Forelimb muscle (tissue), 1 donor: ENCODE results near the gene KLHL29. TPM values are rescaled to one million over a fixed set of nuclear protein-coding genes. Genes with fewer than 3 reads are reported as not detected.

Source experiments
- DNase-seq: peaks from one replicate; pipeline ENCODE4 v3.0.0-alpha.2; 2013; ENCODE audit warnings: low read depth
- polyA plus RNA-seq: library from polyadenylated mRNA; unstranded; fragments of 120-200 nt; gene quantifications from one replicate; pipeline ENCODE4 v1.2.1, GENCODE V29; 2013; ENCODE audit not compliant: insufficient read length

The KLHL29 gene
- polyA plus RNA-seq, 1 donor = 7.3 TPM

GRCh38 chr2:23568626-23569190 lies 183.7 kb downstream of the KLHL29 start:
- DNase-seq = no peak

DNA sequence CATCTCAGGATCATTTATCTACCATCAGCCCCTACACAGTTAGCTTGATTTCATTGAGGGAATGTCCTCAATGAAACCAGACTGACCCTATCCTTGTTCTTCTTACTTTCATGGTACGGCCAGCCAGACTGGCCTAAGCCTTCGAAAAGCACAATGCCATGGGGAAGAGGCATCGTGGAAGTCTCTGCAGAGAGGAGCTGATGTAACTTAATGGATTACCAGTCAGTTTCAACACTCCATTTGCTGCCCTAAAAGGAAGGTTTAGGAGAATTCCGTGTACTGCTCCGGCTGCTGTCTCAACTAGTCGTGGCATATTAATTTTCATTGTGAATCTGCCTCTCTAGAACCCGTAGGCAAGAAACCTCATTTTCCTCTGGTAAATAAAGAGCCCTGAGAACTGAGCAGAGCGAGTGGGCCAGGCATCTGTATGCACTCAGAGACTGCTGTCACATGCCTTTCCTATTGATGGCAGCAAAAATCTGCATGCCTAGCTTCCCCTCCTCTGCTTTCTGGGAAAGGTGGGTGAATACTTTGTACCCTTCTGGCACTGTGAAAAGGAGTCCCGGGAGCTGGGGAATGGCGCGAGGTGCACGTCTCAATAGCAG lies 184.9 kb downstream of the KLHL29 start:
- no peak for DNase-seq

DNA sequence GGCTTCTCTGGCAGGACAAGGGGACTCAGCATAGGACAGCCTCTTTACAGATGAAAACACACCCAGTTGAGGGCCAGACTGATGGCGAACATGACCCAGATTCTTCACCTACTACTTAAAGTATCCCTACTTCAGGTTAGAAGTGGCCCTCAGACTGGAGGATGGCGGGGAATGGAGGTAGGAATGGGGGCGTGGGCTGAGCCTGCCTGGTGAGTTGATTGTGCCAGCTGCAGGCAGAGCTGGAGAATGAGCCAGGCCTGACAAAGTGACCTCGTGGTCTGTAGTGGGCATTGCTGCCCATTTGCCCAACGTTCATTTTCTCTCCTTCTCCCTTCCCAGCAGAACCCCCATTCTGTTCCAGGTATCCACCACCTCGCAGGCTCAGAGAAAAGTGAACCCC lies 186.1 kb downstream of the KLHL29 start:
- no peak for DNase-seq

DNA sequence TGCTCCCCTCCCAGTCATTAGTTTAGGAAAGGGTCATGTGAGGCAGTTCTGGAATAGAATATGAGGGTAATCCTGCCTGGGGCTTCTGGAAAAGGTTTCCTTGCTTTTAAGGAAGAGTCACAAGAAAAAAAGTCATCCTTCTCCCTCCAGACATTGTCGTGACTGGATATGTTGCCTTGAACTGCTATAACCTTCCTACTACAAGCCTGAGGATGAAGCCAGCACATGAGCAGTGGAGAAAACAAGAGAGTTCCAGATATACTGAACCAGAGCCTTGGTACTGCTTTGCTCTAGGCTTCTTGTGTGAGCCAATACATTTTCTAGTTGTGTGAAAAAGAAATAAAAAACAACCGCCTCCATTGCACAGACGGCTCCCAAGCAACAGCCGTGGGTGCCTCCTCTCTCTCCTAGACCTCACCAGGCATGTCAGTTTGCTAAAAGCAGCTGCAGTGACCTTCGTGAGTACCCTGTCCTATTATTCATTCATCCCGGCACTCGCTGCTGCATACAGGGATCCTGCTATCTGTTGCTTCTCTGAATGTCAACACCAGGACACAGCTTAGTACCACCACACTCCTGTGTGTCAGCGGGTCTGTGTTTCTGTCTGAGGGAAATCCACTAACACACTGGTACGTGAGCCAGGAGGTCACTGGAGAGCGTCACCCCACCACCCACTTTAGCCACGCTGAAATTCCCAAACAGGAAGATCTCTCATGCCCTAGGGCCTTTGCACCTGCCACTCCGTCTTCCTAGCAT lies 186.7 kb downstream of the KLHL29 start:
- no peak for DNase-seq

DNA sequence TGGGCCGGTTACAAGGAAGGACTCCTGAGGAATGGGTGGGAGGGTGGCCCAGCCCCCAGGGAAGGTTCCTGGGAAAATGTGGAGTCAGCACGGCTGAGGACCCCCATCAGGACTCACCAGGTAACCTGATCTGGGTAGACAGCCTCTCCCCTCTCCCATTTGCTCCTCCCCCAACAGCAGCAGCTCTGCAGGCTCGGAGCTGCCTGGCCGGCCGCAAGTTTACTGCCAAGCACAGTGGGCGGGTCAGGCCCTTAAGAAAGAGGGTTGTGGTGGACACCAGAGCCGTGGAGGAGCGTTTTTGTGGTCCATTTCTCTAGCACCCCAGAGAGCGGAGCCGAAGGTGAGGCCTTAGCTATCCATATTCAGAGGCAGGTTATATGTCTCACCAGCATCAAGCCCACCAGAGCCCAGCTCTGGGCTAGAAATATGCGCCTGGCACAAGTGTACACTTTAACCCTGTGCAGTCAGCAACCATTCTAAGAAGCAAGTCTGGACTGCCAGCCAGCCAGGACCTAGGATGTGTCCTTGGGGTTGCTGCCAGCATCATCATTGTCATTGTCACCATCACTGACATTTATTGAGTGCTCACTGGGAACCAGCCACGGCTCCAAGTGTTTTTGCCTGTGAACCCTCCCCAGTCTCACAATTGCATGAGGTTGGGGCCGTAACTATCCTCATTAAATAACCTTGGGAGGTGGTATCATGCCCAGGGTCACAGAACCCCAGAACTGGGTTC lies 190.1 kb downstream of the KLHL29 start:
- DNase-seq = no peak

GRCh38 chr2:23578964-23579671 lies 194.1 kb downstream of the KLHL29 start:
- no peak for DNase-seq

DNA sequence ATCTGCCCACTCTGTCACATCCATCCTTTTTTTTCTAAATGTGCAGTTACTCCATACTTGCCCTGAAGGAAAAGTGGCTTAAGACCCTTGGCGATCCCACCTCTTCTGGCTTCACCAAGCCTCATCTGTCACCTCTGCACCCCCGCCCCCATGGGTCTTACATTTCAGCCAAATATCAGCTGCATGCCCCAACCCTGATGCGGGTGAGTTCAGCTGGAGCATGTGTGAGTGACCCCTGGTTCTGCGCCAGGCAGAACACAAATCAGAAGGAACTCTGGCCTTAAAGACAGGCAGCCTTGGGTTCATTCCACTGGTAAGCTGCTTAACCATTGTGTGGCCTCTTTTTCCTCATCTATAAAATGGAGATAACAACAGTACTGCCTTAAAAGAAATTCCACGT lies 194.7 kb downstream of the KLHL29 start:
- DNase-seq = no peak

DNA sequence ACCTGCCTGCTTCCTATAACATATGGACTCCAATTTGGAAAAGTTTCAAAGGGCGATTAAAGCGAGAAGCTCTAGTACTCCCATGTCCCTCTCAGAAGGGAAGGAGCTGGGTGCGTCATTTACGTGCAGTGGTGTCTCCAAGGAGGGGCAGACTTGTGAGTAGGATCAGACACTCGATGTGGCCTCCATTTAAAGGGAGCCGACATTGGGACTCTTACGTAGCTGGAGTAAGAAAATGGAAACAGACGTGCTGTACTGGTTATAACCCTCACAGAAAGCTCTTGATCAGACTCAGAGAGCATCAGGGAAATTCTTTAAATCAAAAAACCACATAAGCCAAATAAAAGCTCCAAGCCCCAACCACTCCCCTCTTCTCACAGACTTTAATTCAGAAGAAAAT lies 198.5 kb downstream of the KLHL29 start:
- DNase-seq = no peak

- no peak for DNase-seq
These were observed 199.2 kb downstream of the KLHL29 start for GRCh38 chr2:23584054-23584745.

DNA sequence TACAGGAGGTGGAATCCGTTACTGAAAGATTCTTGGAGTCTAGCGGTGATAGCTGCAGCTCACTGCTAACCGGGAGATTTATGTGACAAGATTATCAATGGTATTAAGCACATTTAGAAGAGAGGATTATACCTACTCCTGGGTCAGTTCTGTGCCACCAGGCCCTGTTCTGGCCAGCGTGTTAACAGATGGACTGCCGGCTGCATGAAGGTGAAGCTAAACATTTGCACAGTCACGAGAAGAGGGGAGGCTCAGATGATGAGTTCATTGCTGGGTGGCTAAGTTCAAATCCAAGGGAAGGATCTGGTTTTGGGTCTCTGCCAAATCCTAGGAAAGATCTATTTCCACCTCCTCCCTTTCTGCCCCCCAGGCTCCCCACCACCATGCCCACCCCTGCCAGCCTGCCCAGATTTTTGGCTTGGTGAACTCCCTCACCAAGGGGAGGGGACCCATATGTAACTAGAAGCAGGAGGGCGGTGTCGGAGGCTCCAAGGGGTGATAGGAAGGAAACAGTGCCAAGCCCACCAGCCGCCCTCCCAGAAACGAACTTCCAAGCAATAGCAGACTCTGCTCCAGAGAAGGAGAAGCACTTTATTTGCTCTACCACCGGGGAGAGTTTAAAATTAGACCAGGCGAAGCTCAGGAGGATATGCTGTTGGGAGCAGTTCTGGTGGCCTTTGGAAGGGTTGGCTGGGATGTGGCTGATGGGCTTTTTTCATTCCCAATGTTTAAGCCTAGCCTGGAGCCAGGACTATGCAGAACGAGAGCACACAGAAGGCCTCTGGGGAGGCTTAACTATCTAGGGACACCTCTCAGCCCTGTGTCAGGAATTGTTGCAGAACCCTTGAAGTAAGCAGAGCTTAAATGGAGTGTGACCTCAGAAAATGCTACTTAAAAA lies 200.5 kb downstream of the KLHL29 start:
- no peak for DNase-seq

DNA sequence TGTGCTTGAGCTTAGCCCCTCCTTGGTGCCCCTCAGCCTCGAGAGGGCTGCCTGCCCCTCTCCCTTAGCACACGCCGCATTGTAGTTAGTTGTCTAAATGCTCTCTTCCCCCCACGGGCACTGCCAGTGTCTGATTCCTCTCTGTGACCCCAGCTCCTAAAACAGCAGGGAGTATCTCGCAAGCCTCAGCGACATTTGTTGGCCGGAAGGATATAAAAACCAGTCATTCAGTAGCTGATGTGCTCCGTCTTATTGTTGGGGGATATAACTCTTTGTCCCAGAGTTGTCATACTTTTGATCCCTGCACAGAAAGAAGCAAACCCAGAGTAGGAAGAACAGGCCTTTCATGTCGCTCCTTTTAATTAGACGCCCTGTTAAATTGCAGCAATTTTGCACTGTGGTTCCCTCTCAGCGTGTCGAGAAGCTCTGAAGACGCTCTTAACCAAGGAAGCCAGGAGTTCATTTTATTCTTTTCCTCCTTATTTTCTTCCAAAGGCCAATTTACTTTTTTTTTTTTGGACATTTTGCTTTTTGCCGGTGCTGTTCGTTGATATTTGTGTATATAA lies 201.8 kb downstream of the KLHL29 start:
- DNase-seq = no peak

- no peak for DNase-seq
These were observed 202.4 kb downstream of the KLHL29 start for GRCh38 chr2:23587341-23587880.

GRCh38 chr2:23588106-23588505 lies 203.1 kb downstream of the KLHL29 start:
- DNase-seq = no peak

- DNase-seq = no peak
These were observed 203.7 kb downstream of the KLHL29 start for GRCh38 chr2:23588508-23589201.

DNA sequence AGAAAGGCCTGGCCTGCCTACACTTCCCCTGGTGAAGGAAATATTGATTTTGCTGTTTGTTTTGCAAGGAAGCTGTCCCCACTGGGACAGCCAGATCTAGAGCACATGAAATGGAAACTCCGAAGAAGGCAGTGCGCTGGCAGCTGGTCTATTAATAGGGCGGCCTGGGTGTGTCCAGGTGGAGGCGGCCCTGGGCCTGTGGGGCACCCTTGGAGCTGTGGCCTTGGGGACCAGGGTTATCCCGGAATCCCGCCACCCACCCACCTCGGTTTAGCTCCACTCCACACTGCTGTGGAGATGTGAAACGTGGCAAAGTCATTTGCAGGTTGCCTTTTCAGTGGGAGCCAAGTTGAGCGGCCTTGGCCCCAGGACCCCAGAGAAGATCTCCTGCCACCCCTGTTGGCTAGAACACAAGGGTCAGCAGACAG lies 204.3 kb downstream of the KLHL29 start:
- no peak for DNase-seq

DNA sequence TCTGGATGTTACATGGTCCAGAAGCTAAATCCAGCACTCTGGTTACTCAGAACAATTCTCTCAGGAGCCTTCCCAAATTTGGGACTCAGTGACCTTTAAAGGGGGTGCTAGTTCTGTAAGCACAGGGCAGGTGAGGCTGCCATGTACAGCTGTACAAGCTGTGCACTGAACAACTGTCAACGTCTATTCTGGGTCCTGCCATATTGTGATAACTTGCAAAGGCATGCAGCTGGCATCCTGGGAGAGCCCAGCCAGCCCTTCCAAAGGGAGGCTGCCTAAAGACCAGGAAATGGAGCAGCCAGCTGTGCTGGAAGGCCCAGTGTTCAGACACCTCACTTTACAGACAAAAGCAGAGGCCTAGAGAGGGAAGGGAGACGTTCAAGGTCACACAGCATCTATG lies 204.8 kb downstream of the KLHL29 start:
- no peak for DNase-seq

GRCh38 chr2:23590241-23590869 lies 205.4 kb downstream of the KLHL29 start:
- no peak for DNase-seq

DNA sequence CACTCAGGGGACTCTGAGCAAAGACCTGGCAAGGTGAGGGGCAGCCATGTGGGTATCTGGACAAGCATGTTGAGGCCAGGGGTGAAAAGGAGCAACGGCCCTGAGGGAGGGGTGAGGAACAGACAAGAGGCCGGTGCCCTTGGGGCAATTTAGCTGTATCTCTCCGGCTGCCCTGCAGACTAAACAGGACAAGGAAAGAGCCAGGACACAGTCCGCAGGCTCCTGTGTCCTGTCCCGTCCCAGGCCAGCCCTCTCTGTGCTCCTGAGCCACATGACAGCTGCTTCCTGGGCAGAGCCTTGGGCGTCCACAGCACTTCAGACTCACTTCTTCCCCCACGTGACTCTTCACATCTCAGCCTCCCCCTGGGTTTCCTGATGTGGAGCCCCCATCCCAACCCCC lies 206.1 kb downstream of the KLHL29 start:
- DNase-seq = no peak
